Measurements from ENCODE around the gene ANKRD63.

The ANKRD63 gene

DNA sequence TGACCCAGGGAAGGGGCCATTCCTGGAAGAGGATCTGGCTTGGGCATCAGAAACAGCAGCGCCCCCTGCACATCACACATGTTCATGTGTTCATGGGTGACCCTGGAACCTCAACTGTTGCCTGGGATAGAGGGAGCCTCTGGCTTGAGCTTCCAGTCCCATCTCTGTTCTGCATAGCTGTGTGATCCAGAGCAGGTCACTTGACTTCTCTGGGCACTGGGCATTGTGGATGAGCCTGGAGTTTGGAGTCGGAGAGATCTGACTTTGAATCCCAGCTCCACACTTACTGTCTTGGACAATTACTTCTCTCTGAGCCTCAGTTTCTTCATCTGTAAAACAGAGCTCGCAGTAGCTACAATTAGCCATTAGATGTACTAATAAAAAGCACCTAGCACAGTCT is 28.4 kb downstream of the ANKRD63 start:
- no peak for DNase-seq

DNA sequence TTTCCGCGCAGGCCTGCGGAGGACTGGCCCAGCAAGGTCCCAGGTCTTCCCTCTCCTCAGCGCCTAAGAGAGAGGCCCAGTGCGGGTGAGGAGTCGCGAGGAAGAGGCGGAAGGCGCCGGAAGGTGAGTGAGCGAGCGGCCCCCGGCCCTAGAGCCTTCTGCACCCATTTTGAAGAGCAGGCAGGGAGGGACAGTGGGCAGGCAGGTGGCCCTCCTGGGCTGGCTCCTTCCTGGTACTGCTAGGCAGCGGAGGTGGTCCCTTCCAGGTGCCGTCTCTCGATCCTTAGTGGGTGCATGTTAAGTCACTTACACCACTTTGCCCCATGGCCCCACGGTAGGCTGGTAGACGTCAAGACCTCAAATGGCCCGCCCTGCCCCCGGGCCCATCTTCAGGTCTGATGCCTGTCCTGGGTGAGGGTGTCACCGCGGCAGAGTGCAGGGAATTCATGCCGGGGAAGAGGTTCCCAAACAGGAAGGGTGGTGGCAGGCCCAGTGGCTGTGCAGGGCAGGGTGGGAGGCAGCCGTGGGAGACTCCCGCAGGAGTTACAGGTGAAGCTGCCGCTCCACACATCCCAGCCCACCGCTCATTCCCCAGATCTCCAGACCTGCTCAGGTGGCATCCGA is 29.6 kb downstream of the ANKRD63 start:
- DNase-seq, result no peak

DNA sequence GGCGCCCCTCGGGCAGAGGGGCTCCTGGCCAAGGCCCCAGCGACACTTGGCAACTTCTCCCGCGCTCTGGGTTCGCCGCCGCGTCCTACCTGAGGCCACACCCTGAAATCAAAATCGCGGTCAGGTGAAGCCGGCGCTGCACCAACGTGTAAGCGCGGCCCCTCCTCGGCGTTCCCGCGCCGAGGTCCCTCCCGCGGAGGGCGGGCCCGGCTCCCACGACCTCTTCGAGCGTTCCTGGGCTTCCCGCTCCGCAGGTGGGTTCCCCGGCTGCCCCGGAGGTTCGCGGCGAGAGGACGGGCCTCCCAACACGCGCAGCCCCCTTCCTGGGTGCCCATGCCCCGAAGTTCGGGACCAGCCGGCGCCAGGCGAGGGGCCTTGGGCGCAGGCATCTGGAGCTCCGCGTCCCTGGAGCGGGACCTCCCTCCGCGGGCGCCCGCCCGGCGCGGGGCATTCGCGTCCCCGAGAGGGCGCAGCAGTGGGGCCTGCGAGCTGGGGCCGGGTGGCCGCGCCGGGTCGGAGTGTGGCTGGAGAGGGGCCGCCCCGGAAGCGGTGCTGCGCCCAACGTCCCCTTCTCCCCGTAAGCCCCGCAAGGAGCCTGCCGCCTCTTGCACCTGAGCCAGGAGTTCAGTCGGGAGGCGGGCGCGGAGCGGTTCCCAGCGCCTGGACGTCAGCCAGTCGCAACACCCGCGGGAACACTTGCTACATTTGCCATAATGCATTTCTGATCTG is 30.3 kb downstream of the ANKRD63 start:
- DNase-seq, result no peak

DNA sequence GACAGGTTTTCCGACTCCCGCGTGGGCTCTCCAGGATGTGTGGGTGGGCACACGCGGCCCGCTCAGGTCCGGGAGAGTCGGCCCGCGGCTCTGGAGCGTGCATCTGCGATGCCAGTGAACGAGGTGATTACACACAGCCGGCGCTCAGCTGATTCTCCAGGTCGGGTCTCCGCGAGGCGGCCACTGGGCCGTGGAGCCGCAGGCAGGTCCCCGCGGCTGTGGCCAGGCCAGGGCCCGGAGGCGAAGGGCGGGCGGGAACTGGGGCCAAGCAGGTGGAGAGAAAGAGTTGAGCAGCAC is 30.8 kb downstream of the ANKRD63 start:
- DNase-seq, result no peak

- no peak for DNase-seq
These were observed 31.3 kb downstream of the ANKRD63 start for GRCh38 chr15:40251486-40252140.

- no peak for DNase-seq
These were observed 31.9 kb downstream of the ANKRD63 start for GRCh38 chr15:40250771-40251483.

GRCh38 chr15:40250304-40250656 is 32.6 kb downstream of the ANKRD63 start:
- DNase-seq, result no peak

DNA sequence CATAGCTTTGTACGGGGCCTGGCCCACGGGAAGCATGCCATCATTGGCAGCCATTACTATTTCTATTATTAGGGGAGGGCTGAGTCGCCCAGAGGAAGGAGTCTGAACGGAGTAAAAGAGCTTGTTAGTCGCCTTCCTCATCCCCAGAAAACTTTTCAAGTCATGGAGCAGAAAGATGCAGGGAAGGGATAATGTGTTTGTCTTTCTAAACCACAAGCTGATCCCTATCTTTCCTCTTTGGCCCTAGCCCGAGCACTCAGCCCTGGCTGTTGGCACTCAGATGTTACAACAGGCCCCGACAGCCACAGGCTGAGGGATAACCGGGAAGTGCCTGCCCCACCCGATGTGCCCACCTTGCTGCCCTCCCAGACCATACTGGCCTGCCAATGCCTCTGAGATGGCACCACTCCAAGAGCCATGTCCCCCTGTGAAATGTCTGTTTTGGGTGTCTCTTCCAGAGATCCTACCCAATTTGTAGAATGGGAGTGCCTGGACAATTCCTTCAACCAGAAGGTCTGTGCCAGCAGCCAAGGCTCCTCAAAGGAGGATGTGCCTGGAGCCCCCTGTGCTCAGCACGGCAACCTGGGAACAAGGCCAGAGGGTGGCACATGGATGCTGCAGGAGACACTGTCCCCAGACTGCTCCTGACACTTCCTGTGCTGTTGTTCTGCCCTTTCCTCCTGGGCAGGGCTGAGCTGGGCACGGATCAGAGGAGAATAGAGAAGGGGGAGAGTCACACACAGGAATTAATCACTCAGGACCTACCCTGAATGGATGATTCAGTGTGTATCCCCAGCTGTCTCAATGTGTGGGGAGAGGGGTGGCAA is 33.2 kb downstream of the ANKRD63 start:
- no peak for DNase-seq

GRCh38 chr15:40248006-40248783 is 34.7 kb downstream of the ANKRD63 start:
- no peak for DNase-seq

- no peak for DNase-seq
These were observed 35.4 kb downstream of the ANKRD63 start for GRCh38 chr15:40247406-40247971.

DNA sequence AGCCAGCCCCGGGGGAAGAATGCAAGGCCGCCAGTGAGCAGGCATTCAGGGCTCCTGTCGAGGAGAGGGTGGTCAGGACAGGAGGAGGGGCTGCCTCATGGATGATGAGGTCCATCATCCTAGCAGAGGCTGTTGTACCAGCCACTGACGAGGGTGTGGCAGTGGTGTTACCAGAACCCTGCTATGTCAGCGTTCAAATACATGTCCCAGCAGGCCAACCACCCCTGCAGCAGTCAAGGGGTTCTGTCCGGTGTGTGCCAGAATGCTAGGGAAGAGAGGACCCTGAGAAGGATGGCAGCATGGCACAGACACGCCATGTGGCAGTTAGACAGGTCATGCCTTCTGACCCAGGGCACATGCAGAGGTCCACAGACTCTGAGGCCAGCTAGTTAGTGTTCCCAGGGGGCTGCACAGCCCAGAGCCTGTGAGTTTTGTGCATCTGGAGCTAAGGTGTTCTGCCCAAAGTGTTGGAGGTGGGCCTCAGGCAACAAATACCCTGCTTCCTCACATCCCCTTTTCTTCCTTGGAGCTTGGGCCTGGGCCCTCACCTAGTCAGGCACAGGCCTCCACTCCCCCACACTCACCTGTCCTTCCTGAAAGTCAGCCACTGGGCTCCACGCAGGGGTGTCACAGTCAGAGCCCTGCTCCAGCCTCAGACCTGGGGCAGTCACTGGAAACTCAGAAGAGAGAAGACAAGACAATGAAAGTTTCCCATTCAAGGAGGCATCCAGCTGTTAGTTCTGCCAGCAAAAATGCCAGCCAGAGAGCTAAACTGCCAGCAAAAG is 36.2 kb downstream of the ANKRD63 start:
- DNase-seq, result no peak

DNA sequence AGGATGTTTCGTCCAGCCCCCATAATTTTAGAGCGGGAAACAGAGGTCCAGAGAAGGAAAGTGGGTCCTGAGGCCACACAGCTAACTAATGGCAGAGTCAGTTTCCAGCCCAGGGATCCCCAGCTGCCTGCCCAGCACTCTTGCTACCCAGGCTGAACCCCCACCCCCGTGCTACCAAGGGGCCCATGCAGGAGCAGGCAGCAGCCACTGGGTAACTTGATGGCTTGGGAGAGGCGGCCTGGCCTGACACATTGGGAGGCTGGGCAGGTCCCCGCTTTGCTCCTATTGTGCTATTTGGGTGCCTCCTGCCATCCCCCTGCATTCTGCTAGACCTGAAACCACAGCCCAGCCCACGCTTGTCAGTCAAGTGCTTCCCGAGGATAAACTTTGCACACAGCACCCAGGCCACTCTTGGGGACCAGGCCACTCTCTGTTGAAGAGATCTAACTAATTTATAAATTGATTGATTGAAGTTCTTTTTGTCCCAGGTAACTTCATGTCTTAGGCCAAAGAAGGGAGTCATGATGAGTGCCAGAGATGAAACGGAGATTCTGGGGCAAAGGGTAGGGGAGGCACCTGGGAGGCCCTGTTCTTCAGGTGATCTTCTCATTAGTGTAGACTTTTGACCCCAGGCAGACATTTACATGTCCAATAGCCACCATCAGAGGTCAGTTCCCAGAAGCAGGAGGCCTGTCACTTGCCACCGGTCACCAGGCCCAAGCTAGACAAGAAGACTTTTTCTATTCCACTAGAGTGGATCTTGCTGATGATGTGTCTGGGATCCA is 37.0 kb downstream of the ANKRD63 start:
- no peak for DNase-seq

DNA sequence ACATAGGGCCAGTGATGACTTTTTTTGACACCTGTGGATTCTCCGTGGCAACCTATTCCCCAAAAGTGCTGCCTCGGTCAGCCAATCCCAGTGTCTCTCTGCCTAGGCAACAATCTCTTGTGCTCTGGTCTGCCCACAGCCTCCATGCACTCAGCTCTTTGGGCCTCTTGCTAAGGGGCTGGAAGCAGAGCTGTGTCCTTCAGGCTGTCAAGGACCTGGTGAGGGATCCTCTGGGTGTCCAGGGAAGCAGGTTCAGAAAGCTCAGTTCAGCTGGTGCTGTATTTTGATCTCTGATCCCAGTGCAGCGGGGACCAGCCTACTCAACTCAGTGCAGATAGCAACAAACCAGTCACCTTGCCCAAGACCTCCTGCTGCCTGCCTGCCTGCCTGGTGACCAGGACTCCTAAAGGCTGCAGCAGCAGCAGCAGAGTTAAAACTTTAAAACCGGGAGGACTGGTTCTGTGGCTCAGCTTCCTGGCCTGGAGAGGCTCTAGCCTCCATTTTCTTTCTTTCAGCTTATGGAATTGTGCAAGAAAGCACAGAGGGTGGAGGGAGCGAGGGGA is 37.8 kb downstream of the ANKRD63 start:
- DNase-seq, result no peak

GRCh38 chr15:40243126-40243810 is 39.6 kb downstream of the ANKRD63 start:
- DNase-seq, result no peak

- DNase-seq, result no peak
These were observed 40.3 kb downstream of the ANKRD63 start for GRCh38 chr15:40242601-40243000.

- no peak for DNase-seq
These were observed 40.7 kb downstream of the ANKRD63 start for GRCh38 chr15:40242213-40242599.

DNA sequence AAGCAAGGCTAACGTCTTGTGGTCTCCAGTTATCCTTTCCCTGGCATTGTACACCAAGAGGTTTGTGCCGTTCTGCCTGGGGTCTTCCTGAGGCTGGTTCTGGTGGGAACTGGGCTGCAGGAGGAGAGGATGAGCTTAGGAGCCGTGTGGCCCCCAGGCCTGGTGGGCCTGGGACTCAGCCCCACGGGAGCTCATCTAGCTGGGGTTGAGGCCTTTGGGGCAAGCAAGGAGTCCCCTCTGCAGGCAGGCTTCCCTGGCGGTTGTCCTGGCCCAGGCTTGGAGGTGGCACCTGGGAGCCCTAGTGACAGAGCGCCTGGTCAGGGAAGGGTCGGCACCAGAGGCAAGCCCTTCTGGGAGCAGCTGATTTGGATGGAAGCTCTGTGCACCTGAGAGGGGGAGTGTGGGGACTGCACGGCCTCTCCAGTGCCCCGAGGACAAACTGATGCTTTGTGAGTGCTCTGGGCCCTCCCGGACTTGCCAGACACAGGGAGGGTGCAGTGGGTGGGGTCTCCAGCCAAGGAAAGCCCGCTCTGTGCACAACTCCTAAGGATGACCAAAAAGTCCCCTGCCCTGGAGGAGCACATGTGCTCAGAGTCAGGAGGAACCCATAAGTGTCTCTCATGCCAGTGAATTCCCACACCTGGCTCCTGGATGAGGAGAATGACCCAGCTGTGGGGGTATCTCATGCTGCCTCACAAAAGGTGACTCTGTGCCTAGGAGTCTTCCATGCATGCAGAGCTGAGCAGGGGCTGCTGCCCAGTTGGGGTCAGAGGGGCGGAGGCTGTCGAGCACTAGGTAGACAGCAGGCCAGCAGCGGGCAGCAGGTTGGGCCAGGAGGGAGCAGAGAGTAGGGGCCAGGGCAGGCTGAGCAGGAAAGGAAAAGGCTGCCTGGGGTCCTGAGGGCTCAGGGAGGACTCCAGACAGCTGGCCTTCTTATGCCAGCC is 41.3 kb downstream of the ANKRD63 start:
- no peak for DNase-seq

DNA sequence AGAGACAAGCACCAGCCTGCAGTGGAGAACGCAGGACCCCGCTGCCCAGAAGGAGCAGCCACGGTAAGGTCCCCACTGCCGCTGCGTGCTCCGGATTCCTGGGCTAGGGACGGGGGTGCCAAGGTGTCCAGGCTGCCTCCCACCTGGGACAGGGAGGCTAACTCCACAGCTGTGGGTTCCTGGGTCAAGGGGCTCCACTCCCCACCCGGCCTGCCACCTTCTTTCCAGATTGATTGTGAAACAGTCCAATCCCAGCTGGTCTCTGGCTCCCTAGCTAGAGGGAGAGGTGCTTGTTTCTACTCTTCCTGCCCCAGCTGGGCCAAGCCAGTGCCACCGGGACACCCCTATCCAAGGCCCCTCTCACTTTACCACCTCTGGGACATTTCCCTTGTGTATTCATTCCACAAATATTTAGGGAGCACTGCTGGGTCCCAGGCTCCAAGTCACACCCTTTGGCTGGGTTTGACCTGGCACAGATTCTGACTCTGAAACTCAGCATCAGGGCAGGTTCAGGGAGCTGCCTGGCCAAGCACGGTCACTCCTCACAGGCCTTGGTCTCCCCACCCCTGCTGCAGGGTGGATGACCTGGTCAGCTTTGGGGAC is 42.1 kb downstream of the ANKRD63 start:
- no peak for DNase-seq
